HK-2 (cell line): ENCODE data around the gene TANC1.
A peak's percentile ranks its signal among the peaks of the same experiment; 100 is the strongest.

ENCODE experiments used
- DNase-seq: peaks from one replicate; pipeline ENCODE4 v3.0.0-alpha.2; 2018; ENCODE audit not compliant: unreplicated experiment

TANC1 gene

DNA sequence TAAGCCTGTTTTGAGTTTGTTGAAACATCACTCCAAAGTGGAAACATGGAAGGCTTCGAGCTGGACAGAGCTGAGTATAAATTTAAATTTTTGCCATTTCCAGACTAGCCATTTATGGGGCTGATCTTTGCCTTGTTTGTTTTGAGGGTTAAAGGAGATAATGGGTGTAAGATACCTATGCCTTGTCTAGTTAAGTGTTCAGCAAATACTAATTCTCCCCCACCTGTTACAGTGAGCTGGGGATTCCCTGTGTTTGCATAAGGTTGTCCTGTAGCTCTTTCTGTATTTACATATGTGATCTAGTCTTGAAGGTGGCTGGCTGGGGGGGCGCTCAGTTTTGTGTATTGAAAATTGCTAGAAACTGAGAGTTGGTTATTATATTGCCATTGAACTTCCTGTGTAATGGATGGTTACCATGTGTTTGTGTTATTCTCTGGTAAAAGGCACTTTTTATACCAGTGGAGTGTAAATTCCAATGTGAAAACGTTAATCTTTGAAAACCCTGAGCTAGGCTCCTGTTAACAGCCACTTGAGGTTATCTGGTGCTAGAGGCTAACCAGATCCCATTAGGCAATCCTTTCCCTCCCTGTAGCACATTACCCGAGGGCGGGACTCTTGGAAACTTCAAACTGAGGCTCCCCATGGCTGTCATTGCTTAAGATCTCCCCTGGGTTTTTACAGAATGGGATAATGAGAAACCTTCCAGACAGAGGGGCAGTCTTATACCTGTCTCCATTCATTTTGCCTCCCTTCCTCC is 26.7 kb downstream of the TANC1 start:
- DNase-seq: no peak

DNA sequence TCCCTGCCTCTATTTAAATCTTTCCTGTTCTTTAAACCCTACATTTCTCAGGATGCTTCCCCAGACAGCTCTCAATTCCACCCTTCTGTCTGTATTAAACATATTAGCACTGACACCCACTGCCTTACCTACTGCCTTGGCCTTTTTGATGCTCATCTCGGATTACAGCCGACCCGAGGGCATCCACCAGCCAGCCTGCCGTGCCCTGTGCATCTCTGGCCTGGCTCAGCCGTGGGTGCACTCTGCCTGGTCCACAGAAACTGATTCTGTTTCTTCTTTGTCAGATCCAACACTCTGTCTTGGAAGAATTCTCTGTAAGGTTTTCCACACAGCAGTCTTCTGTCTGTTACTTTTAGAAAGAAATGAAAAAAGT is 27.2 kb downstream of the TANC1 start:
- DNase-seq: no peak

DNA sequence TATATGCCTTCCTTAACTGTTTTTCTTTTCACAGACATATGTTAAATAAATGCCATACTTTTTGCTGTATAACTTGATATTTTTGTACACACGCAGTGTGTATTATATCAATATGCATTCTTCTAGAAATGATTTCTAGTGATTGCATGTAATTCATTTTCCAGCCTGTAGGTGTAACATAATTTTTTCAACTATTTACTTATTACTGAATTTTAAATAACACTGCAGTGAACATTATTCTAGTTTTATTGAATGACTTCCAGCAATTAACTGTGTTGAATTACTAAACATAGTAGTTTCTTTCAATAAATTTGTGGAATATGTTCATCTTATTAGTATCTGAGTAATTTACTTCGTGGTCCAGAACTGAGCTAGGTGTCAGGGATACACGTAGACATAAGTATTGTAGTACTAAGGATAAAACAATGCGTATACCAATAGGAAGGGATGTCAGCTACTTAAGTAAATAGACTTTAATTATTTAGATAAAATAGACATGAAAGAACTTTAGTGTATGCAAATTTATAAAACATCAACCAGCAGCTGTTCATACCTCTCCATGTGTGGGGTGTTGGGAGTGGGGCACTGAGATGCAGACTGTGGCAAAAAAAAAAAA is 28.0 kb downstream of the TANC1 start:
- DNase-seq: no peak

DNA sequence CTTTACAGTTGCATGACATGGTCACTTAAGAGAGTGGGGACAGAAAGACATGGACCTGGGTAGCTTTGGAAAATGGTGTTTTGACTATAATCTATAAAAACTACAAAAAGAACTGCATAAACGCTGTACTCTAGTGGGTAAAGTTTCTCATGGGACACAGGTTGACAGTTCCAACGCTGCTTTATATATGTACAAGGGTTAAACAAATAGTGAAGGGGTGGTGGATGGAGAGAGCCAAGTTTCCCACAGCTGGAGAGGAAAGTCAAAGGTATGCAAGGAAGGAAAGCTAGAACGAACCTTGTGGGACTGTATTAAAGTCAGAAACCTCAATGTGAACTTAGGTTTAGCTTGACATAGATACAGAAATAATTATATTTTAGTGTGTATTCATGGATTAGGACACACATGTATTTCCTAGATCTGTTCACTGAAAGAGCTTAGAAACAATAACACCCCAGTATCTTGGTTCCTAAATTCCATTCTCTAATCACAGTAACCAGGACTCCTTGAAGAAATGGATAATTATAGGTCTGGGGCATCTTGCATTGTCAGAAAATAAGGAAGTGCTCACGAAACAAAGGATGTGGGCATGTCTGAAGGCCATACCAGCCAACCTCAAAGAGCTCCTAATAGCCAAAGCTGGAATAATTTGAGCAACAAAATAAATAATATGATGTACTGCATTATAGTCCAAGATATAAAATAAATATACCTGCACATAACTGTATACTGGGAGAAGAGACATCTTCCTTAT is 28.8 kb downstream of the TANC1 start:
- DNase-seq: no peak

DNA sequence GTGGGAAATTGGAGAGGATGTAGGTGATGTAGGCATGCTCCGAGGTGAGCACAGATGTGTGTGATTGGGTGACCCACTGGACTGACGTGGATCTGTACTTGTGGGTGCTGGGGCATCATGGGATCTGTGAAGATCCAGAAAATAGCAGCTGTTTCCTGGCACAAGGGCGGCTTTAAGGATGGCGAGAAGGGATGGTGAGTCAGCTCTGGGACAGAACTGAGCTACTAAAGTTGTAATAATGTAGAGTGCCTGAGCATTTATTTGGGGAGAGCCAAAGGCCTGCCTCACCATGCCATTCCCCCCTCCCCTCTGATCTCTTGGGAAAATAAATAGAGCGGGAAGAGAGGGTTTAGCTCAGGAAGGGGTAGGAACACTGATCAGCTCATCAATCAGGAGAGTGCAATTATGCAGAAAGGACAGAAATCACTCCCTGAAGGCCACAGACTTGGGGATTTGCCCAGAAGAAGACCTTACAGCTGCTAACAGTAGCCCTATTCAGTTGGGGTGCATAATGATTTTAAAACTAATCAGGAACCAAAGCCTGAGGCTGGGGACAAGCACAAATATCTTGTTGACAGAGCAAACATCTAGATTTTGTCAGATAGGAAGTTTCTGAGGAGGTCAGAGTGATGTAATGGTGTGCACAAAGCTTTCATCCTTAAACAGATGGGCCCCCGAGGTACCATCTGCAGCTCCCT is 30.3 kb downstream of the TANC1 start:
- no peak for DNase-seq

DNA sequence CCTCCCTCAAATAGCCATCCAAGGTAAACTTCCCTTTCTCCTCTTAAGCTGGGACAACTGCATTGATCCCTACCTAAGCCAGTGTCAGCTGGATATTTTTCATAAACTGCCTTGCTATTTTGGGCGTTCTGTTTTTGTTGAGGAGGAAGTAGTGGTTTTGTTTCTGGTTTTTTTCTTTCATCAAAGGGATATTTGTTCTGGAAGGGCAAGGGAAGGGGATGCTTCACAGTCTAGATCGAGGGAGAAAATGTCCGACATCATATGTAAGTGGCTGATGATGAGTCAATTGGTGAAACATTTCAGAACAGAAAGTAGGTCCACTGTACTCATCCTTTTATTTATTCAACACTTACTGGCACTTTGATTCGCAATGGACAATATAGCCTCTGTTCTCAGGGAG is 31.0 kb downstream of the TANC1 start:
- no peak for DNase-seq

DNA sequence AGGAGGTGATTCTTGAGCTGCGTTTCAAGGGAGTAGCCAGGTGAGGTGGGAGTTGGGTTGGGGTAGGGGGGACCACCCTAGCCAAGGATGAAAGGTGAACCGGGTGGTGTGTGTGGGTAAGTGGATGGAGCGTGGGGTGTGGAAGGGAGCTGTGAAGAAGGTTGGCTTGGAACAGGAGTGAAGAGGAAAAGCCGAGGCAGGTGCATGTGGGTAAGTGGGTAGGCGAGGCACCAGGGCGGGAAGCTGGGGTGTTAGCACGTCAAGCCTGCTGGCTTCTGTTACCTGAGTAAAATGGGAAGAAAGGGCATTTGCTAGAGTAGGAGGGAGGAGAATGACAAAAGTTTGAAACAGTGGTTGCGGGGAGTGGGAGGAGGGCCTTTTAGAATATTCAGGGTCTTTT is 31.6 kb downstream of the TANC1 start:
- no peak for DNase-seq

DNA sequence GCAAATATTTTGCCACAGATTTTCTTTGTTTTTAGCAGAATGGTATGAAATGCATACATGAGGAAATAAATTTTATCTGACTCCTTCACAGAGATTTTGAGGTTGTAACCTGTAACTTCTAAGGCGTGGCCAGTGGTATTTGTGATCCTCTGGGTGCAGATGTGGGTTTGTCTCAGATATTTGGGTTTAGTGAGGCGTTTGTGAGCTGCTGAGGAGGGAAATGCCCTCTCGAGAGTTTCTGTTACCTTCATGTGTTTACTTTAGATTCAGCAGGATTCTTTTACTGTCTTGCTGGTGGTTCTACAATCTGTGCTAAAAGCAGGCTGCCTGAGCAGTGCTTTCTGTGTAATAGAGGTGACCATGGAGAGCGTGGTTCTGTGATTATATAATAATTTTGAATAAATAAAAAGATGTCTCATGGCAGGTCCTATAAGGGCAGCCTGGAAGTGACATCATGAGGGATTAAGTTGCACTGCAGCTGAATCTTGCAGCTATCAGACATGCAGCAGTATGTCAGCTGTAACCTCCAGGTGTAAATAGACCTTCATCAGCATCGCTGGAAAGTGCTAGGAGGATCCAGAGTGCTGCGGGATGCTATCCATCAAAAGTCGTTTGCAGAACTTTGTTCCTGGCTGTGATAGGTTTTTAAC is 34.1 kb downstream of the TANC1 start:
- no peak for DNase-seq

DNA sequence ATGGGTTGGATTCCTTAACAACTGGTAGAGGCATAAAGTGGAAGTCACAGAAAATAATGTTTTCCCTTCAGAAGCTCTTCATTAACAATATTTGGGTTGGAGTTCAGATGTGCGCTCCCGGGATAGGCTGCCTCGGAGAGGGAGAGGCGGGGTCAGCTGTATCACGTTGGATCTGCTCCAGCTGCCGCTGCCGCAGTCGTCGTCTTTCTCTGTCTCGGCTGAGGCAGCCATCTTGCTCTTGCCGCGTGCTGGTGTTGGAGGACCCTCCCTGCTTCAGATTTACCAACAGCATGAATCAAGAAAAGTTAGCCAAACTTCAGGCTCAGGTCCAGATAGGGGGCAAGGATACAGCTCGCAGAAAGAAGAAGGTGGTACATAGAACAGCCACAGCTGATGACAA is 35.1 kb downstream of the TANC1 start:
- no peak for DNase-seq

DNA sequence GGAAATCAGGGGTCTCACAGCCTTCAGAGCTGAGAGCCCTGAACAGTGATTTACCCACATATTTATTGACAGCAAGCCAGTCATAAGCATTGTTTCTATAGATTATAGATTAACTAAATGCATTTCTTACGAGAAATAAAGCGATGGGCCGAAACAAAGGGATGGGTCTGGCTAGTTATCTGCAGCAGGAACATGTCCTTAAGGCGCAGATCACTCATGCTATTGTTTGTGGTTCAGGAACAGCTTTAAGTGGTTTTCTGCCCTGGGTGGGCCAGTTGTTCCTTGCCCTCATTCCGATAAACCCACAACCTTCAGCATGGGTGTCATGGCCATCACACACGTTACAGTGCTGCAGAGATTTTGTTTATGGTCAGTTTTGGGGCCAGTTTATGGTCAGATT is 36.4 kb downstream of the TANC1 start:
- no peak for DNase-seq

DNA sequence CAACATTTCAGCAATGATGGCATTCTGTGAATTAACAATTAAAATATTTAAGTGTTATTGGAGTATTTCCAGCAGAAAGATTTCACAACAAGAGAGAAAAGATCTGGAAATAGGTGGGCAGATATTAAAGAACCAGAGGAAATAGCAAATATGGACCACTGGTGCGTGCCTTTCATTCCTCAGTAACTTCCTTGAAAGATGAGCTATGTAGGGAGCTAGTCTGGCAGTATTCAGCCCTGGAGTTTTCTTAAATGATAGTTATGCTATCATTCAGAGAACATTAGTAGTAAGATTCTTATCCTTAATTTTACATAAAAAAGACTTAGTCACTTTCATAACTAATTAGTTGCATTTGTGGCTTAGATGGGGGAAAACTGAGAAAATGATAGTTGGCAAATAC is 41.5 kb downstream of the TANC1 start:
- DNase-seq: no peak

DNA sequence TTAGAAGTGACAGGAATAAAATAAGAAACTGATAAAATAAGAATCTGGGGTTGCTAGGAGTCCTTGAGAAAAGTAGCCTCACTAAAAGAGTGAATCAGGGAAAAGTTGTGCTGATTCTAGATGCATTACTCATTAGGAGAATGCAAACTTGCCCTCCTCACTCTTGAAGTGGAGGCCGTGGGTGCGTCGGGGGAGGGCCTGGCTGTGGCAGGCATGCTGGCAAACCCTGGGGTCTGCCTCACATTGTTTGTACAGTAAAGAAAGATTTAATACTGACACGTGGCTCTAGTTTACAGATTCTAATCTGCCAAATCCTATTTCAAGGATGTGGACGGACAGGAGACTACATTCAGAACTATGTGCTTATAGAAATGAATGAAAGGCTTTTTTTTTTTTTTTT is 41.9 kb downstream of the TANC1 start:
- peak; percentile 47 for DNase-seq

DNA sequence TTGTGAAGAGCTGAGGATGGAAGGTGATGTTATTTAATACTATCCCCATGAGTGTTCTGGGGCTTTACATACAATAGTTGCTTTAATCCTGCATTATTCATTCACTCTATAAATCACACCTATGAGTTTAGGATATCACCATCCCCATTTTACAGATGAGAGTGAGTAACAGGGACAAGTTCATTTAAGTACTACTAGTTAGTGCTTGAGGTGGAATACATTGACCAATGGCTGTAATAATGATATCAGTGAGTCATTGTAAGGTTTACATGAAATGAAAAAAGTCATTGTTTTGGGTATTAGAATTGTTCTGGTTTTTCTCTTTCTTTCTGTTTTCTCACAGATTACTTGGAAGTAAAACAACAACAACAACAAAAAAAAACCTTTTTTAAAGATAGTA is 42.5 kb downstream of the TANC1 start:
- no peak for DNase-seq

DNA sequence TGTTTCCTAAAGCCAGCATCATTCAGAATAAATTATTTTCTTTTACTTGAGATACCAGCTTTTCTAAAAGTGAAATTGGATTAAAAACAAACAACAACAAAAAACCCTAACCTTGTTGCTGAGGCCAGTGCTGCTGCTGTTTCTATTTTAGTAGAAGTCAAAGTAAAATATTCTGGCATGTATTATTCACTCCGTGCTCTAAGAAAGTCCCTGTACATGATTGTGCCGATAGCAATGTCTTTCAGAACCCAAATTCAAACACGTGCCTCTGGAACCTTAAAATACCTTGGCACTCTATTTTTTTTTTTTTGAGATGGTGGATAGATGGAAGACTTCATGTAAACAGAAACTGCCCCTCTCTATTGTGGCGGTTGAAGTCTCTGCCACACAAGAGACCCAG is 43.7 kb downstream of the TANC1 start:
- DNase-seq: no peak

DNA sequence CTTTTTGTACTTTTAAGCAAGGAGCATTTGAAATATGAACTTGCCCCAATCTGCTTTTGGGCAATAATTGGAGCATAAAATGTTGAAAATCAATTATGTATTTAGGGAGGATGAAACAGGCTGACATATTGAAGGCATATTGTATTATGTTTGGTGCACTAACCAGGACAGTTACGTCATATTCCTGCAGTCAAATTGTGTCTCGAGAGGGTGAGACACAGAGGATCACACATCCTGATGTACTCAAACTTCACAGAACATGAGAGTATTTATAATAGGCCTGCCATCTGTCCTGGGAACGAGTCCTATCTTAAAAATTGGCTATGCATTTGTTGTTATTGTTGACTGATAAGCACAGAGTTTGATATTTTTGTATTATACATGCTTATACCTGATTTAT is 44.7 kb downstream of the TANC1 start:
- no peak for DNase-seq

DNA sequence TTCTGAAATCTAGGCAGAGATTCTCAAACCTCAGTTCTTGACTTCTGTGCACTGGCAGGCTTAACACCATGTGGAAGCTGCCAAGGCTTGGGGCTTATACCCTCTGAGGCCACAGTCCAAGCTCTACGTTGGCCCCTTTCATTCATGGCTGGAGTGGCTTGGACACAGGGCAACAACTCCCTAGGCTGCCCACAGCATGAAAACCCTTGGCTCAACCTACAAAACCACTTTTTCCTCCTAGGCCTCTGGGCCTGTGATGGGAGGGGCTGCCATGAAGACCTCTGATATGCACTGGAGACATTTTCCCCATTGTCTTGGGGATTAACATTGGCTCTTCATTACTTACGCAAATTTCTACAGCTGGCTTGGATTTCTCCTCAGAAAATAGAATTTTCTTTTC is 46.7 kb downstream of the TANC1 start:
- DNase-seq: no peak

DNA sequence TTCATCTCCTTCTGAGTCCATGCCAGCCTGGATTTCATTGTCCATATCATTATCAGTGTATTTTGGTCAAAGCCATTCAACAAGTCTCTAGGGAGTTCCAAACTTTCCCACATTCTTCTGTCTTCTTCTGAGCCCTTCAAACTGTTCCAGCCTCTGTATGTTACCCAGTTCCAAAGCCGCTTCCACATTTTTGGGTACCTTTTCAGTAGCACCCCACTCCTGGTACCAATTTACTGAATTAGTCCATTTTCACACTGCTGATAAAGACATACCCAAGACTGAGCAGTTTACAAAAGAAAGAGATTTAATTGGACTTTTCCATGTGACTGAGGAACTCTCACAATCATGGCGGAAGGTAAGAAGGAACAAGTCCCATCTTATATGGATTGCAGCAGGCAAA is 47.4 kb downstream of the TANC1 start:
- DNase-seq: no peak

DNA sequence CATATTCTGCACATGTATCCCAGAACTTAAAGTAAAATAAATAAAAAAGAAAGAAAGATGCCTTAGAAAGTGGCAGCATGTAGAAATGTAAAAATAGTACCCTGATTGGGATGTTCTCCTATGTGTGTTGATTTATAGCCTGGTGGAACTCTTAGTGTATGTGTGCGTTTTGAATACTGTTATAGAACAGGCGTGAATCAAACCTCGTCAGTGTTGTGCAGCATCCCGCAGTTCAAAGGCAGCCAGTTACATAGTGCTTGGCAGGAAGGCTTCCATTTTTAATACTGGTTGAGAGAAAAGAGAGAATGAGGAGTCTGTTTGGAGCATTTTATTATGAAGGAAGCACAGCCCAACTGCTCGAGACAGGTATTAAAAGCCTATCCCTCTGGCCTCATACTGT is 49.4 kb downstream of the TANC1 start:
- DNase-seq: no peak

DNA sequence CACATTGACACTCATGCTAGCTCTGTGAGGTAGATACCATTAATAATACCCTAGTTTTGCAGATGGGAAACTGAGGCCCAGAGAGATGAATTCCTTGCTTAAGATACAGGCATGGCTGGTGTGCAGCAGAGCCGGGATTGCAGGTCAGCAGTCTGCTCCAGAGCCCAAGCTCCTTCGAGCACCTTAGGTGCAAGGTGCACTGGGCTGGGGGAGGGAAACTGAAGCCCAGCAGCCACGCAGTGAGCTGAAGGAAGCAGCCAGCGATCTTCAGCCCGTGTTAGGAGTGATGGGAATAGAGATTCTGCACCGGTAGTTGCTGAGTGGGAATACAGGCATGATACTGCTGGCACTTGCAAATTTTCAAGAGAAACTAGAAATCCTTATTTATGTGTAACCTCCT is 50.6 kb downstream of the TANC1 start:
- DNase-seq: no peak

DNA sequence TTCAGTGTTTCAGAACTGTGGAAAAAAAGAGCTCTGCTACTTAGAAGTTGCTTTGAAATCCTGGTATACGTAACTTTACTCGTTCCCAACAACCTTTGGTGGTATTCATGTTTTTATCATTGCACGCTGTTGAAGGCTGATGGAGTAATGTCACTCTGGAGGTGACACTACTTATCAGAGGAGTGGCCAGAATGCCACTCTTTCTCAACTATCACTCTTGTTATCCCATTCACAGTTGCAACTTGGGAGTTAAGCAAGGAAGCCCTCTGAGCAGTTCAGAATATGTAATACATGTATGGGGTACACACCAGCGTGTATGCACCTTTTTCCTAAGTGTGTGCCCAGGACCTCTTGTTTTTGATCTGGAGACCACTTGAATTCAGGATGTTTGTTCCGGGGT is 53.6 kb downstream of the TANC1 start:
- DNase-seq: no peak

DNA sequence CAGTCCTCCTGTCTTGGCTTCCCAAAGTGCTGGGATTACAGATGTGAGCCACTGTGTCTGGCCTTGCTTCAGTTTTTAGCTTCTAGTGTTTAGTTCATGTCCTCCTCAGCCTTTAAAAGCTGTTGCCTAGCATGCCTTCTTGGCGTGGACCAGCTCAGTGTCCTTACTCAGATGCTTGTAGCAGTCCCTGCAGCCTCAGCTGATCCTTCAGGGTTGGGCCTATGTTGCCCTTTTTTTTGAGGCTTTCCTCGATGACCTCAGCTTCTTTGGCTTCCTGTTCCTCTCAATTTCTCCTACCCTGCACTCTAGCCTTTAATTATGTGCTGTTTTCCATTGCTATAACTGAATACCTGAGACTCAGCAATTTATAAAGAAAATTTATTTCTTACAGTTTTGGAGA is 57.7 kb downstream of the TANC1 start:
- no peak for DNase-seq

DNA sequence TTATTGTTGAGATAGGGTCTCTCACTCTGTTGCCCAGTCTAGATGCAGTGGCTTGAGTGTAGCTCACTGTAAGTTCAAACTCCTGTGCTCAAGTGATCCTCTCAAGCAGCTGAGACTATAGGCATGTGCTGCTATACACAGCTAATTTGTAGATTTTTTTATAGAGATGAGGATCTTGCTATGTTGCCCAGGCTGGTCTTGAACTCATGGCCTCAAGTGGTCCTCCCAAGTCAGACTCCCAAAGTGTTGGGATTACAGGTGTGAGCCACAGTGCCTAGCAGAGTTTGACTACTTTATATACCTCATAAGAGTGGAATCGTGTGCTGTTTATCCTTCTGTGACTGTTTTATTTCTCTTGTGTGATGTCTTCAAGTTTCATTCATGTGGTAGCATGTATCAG is 60.3 kb downstream of the TANC1 start:
- DNase-seq: no peak
